ENCODE measurements around the gene FAT3.

Gene FAT3

DNA sequence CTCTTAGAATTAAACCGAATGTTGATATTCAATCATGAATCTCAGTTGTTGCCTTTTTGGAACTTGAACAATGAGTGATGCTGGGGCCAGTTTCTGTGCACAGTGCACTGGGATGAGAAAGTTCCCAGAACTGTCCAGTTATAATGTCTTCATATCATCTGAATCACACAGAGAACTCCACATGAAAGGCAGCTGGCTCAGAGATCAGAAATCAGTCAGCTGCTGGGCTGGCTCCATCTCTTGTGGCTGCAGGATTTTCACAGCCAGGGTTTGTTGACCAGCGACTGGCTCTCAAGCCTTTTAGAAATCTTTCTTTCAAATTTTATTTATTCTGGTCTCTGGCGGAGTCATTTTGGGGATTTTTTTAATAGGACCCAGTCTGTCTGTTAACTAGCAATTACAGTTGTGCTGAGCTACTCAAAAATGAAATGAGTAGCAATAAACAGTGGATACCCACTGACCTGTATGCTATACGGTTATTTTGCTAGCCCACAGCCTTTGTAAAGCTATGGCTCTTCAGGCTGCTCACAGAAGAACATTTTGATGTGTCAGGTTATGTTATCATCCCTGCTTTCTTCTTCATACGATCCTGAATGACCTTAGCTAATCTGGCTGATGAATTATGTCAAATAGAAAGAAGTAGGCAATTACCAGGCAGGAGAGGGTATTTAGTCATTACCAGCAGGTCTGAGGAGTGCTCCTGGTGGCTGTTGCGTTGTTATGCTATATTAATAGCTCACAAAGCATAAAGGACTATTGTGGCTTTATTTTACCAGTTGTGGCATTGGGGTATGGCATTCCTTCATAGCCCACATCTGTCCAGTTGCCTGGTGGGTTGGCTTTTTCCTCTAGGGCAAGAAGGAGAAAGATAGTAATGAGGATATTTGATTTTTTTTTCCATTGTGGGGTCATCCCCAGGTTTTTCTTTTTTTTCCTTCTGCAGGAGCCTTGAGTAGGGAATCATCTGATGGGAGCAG is 3.6 kb downstream of the FAT3 start:
- no peak for DNase-seq

DNA sequence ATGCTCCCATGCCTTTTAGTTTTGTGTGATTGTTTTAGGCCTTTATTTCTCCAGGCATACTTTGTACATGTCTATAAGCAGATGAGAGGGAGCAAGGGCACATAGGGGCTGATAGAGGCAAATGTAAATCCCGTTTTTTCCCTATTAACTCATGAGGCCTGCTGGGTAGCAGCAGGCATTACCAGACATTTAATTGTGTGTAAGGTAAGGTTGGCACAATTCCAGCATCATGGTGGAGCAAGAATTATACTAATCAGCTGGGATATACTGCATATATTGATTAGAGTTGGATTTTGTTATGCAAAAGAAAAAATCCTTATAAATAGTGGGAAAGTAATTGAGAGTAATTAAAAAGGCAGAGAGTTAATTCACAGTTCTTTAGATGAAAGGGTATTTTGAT is 12.2 kb downstream of the FAT3 start:
- no peak for DNase-seq

DNA sequence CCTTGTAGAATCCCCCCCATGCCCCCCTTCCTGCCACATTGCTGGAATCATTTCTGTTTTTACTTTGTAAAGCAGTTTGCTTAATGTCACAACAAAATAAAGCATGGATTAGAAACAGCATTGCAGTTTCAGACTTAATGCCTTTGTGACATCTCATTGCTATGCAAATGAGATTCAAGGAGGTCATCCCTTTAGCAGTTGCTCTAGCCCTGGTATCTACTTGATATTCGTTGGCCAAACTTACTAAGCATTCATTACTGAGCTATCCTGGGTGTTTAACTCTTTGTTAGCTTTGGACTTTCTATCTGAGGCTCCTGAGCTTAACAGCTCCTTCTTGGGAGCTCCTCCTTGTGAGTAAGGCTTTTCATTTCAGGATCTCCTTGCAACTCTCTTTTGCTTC is 16.3 kb downstream of the FAT3 start:
- no peak for DNase-seq

DNA sequence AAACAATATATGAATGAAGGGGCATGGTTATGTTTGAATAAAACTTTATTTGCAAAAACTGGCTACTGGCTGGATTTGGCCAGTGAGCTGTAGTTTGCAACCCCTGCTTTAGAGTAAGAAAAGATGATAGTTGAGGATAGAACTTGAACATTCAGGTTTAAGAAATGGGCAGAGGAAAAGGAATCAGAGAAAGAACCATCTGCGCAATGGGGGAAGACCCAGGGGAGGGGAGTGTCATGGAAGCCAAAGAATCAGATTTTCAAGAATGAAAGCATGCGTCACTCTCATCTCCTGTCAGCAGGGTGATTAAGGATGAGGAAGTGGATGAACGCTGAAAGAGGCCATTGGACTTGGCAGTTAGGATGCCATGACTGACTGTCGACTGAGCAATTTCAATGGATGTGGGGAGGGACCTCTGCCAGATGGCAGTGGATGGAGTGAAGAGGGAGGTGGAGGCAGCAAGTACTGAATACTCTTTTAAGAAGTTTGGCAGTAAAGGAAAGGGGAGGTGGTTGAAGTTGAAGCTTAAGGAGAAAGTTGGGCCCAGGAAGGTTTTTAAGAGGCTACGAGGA is 21.2 kb downstream of the FAT3 start:
- no peak for DNase-seq

DNA sequence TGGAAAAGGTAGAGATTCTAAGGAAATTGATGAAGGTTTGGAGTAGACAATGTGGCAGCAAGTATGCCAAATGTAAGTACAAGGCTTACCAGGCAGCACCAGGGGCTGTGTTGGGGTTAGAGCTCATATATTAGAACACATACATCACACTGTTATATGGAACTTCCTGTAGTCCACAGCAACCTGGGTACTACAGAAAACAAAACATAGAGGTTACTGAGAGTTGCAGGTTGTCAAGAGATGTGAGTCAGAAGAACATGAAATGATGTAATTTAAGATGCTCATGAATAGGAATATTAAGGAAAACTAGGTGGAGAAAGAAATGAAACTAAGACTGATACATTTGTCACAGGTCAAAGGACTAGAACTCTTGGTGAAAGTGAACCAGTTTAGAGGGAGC is 22.0 kb downstream of the FAT3 start:
- no peak for DNase-seq

DNA sequence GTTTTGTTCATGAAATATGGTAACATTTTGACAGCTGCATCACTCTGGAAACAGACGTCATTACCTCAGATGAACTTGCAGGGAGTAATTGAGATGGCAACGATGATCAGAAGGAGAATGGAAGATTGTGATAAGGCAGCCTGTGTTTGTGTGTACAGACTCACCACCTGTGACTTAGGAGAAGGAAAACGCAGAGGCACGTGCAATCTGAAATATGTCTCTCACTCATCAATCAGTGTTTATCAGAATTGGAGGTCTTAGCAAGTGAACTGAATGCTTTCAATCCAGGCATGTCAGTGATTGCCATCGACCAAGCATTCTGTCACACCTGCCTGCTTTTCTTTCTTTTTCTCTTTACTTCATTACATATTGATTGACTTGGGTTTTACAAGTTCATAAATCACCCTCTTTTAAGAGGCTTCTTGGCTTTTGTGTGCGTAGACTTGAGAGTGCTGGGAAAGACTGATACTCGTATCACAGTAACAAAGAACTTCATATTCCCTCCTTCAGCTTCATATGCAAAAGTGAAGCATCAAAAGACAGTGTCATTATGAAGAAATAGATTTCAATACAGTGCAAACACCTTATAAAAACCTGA is 24.6 kb downstream of the FAT3 start:
- DNase-seq = no peak

DNA sequence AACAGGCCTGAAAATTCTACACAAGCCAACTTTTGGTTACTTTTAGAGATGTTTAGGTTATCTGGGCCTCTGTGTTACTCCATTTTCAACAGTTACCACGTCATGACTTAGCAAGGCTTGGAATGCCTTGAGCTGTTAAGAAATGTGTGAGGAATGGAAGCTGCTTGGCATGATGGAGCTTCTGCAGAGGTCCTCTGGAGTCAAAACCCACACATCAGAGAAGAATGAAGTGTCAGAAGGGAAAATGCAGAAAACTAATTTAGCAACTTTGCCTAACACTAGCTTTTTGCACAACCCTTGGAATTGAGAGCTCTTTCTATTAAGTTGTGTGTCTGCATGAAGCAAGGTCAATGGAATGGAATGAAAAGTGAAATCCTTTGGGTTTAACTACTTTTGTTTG is 27.4 kb downstream of the FAT3 start:
- no peak for DNase-seq

DNA sequence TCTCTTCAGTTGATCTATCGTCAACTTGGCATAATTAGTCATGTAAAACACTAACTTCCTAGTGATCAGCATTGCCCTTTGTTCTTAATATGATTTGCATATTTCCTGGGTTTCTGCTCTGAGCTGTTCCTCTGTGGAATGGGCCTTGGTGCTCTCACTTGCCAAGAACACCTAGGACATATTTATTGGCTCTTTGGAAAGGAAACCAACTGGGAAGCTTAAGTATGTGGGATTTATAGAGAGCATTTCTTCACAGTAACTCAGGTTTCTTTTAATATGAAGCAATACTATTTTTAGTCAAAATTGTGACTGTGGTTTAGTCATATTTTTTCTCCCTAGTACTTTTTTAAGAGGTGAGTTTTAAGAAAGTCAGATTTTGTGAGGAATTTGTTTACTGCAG is 28.8 kb downstream of the FAT3 start:
- DNase-seq = no peak

DNA sequence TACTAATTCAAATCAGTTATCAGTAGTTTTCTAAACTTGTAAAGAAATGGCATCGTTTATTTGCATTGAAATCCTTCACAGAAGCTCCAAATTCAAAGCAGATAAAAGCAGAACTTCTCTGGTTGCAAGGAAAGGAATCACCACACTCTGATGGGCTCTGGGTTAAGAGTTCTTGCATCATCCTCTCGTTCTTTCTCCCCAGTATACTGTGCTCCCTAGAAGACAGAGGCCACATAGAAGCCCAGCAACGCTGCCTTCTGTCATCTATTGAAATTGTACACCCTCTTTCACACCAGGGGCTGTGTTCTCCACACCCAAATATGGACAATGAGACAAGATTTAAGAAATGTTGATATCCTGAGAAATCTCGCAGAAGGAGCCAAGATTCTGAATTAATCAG is 29.3 kb downstream of the FAT3 start:
- no peak for DNase-seq

DNA sequence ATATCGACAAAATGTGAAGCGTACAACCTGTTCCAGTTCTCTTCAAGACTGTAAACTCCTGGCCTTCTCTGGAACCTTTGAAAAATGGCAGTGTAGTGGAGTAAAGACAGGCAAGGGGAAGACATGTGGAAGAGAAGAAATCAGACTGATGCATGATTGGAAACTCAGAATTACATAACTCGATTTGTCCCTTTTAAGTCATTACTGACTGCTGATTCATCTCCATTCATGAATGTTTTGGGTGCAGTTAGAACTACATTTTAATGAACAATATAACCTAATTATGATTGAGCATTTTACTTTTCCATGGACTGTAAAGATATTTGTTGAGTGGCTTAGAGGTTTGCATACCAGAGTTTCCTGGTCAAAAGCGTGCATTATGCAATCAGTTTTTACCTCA is 32.9 kb downstream of the FAT3 start:
- DNase-seq = no peak

DNA sequence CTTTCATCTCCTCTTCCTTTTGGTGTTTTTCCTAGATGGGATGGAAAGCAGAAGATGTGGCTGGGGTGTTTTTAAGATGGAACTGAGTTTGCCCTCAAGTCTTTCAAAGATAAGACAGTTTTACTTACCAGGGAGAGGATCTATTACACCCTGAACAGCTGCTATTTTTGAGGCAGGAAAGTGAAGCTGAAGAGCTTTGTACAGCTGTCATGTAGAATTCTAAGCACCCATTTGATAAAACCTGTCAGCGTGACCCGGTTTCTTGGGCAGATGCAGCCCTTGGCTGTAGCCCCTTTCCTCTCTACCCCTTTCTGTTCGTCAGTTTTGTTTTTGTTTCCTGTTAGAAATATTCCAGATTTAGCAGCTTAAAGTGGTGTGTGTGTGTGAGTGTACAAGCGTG is 35.2 kb downstream of the FAT3 start:
- no peak for DNase-seq

DNA sequence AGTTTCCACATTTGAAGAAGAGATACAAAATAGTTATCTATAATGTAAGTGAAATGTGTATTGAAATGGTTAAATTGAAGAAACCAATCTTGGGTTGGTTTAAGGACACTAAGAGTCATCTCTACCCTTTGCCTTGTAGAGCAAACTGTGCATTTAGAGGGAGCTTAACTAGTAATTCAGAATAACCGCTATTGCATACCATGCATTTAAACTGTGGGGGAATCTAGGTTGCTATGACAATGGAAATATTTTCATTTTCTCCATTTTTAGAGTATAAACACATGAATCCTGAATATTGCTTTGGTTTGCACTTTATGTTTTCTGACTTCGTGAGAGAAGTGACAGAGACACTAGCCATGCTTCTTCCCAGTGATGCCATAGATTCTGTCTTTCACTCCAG is 39.7 kb downstream of the FAT3 start:
- no peak for DNase-seq

DNA sequence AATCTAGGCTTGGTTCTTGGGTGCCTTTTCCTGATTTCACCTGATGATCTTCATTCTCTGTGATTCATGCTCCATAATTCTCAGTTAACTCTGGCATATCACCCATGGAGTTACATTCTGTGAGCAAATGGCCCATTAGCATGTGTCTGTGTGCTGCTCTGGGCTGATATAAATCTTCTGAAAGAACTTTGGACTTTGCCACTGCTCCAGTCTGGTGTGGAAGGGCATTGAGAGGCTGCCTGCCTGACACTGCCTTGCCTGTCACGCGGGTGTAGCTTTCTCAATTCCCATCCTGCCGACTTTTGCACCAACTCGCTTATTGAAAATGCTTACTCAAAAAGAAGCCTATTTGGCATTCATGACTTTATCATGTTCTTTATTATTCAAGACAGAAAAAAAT is 42.2 kb downstream of the FAT3 start:
- no peak for DNase-seq

DNA sequence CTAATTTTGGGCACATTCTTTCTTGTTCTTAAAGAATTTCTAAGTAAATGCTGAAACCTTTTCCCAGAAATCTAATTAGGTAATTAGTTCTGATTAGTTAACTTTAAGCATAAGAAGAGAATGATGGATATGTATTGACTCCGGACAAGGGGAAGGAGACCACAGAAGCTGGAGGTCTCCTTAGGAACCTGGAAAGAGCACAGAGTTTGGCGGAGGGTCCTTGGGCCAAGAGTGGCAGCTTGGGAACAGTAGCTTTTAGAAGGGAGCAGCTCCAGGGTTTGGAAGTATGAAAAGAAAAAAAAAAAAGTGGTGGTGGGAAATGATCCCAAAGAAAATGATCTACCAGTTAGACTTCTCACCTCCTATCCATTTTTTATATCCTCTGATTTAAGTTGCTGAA is 42.7 kb downstream of the FAT3 start:
- DNase-seq = no peak

DNA sequence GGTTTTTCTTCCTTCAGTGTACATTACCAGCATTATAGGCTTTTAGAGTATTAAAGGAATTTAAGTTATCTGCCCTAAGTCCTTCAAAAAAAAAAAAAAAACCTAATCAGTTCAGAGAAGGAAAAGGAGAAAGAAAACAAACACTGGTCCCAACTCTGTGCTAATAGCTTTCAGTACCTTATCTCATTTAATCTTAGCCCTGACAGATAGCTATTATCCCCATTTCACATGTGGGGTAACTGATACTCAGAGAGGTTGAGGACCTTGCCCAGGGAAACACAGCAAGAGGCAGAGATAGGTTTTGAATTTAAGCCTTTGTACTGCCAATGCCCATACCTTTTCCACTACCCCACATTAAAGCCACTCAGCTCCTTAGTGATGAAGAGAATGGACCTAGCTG is 43.4 kb downstream of the FAT3 start:
- DNase-seq = no peak

DNA sequence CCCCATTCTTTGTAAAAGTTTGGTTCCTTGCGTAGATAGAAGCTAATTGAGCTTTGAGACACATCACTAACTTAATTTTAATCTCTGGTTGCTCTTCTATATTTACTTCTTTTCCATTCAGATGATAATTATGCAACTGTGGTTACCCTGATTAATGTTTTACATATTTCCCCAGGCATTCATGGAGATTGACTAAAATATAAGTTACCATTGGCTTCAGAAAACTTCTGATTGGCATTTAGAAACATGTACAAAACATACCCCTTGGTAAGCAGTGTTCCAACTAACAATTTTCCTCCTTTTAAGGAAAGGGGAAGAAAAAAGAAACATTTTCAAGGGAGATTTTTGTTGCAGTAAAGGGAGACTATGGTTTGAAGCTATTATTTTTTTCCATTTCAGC is 43.9 kb downstream of the FAT3 start:
- no peak for DNase-seq

DNA sequence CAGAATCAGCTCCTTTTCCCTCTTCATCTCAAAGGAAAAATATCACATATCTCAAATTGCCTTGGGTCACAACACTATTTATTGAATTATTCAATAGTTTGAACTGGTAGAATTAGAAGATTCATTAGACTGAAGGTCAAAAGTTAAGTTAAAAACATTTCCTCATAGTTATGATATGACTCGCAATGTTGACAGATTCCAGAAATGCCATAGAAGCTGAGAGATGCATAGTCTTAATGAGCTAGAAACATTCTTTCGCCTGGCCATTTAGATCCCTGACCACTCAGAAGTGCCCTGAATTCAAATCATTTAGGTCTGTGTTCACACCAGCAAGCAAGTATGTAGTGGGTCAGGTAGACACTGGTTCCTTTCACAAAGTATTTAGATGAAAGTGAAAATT is 44.4 kb downstream of the FAT3 start:
- DNase-seq = no peak

DNA sequence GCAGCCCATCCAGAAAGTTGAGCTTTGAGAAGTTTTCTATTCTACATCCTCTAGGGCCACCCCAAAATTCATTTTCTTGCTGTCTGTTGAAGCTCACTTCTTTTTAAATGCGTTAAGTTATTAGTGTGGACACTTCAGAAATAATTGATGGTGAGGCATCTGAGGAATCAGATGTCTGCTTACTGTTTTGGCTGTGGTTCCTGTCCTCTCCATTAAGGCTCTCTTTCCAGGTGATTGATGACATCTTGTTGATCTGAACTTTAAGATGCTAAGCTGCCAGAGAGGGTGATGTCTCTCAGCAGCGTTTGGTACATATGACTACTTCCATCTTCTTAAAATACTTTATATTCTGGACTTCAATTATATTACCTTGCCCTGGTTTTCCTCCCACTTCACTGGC is 45.2 kb downstream of the FAT3 start:
- no peak for DNase-seq

DNA sequence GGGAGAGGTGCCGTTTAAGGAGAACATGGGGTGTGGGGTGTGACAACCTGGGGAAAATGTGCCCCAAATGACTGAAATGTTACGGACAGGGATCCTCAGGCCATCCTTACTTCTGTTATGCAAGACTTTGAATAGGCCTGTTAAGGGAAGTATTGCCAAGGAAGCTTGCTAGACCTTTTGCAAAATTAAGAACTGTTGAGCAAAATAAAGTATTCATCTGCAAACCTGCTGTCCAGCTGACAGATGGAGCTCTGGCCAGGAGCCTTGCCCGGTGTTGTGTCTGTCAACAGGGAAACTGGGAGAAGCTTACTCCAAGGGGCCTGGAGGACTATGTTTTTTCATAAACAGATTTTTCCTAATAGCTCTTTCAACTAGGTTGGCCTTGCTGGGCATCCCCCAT is 48.0 kb downstream of the FAT3 start:
- DNase-seq = no peak

Data from activated effector memory CD4-positive, alpha-beta T cell treated with anti-CD3 and anti-CD28 coated beads, Interleukin-2, amount 50 U/mL, for 16 hours (primary cell).